Measurements from ENCODE around the gene FHIP1B. TPM values are rescaled to one million over a fixed set of nuclear protein-coding genes. Genes with fewer than 3 reads are reported as not detected.

The FHIP1B gene
- polyA plus RNA-seq, 1 donor from 2014 or later, result 36.0 TPM

DNA sequence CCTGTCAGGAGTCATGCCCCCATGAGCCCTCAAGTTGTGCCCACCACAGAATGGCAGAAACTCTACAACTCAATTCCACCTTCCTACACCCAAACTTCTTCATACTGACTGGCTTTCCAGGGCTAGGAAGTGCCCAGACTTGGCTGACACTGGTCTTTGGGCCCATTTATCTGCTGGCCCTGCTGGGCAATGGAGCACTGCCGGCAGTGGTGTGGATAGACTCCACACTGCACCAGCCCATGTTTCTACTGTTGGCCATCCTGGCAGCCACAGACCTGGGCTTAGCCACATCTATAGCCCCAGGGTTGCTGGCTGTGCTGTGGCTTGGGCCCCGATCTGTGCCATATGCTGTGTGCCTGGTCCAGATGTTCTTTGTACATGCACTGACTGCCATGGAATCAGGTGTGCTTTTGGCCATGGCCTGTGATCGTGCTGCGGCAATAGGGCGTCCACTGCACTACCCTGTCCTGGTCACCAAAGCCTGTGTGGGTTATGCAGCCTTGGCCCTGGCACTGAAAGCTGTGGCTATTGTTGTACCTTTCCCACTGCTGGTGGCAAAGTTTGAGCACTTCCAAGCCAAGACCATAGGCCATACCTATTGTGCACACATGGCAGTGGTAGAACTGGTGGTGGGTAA is 35.1 kb downstream of the FHIP1B start, which contains the start of gene OR52W1:
TSS of gene OR52W1 (plus strand) at position 51 of the 637 bp plus-strand sequence. CDS start at position 51, 0 bp downstream.
- Histone ChIP-seq H3K79me2 (replicated peaks; ENCODE audit: insufficient read depth, low read length) (no peaks in the 10 kb centered on the region), H3K9me2 (ENCODE audit: insufficient read depth, low read length) (no peaks in the 10 kb centered on the region), H2AFZ (ENCODE audit: low read depth, low read length) (no peak within 1 kb of the TSS), H3K9ac (ENCODE audit: low read length) (no peak within 1 kb of the TSS), H3F3A (ENCODE audit: insufficient read depth, low read length, poor library complexity, severe bottlenecking) (no peaks in the 10 kb centered on the region), H3K9me3 (ENCODE audit: low read length) (no peaks in the 10 kb centered on the region), H3K36me3 (ENCODE audit: insufficient read depth, low read length) (no peaks in the 10 kb centered on the region), H3K27me3 (ENCODE audit: insufficient read depth, low read depth, low read length) (no peaks in the 10 kb centered on the region), H3K4me3 (ENCODE audit: low read length) (no peak within 1 kb of the TSS), H4K20me1 (ENCODE audit: insufficient read depth) (no peaks in the 10 kb centered on the region), H3K4me2 (ENCODE audit: low read length) (no peak within 1 kb of the TSS), H3K27ac (ENCODE audit: low read length) (no peak within 1 kb of the TSS)
- TF ChIP-seq TAF1 (IDR thresholded peaks at IDR 0.05; ENCODE audit: low read depth), result no peak
- TF ChIP-seq MXI1 (conservative IDR thresholded peaks at IDR 0.05; ENCODE audit: poor library complexity, severe bottlenecking), result no peak
- TF ChIP-seq EZH2 (IDR thresholded peaks at IDR 0.05; ENCODE audit: borderline replicate concordance, insufficient read depth, low read length, poor library complexity, severe bottlenecking), result no peak
- TF ChIP-seq POLR2AphosphoS5 (IDR thresholded peaks at IDR 0.05), result no peak
- TF ChIP-seq, protein P1, sequence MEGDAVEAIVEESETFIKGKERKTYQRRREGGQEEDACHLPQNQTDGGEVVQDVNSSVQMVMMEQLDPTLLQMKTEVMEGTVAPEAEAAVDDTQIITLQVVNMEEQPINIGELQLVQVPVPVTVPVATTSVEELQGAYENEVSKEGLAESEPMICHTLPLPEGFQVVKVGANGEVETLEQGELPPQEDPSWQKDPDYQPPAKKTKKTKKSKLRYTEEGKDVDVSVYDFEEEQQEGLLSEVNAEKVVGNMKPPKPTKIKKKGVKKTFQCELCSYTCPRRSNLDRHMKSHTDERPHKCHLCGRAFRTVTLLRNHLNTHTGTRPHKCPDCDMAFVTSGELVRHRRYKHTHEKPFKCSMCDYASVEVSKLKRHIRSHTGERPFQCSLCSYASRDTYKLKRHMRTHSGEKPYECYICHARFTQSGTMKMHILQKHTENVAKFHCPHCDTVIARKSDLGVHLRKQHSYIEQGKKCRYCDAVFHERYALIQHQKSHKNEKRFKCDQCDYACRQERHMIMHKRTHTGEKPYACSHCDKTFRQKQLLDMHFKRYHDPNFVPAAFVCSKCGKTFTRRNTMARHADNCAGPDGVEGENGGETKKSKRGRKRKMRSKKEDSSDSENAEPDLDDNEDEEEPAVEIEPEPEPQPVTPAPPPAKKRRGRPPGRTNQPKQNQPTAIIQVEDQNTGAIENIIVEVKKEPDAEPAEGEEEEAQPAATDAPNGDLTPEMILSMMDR (IDR thresholded peaks at IDR 0.05; ENCODE audit: poor library complexity, severe bottlenecking), result no peak
- TF ChIP-seq REST (IDR thresholded peaks at IDR 0.05; ENCODE audit: borderline replicate concordance), result no peak
- no peak for TF ChIP-seq RAD21 (conservative IDR thresholded peaks at IDR 0.05)
- TF ChIP-seq EP300 (conservative IDR thresholded peaks at IDR 0.05; ENCODE audit: poor library complexity, severe bottlenecking), result no peak
- no peak for TF ChIP-seq SMC3 (conservative IDR thresholded peaks at IDR 0.05; ENCODE audit: poor library complexity)

DNA sequence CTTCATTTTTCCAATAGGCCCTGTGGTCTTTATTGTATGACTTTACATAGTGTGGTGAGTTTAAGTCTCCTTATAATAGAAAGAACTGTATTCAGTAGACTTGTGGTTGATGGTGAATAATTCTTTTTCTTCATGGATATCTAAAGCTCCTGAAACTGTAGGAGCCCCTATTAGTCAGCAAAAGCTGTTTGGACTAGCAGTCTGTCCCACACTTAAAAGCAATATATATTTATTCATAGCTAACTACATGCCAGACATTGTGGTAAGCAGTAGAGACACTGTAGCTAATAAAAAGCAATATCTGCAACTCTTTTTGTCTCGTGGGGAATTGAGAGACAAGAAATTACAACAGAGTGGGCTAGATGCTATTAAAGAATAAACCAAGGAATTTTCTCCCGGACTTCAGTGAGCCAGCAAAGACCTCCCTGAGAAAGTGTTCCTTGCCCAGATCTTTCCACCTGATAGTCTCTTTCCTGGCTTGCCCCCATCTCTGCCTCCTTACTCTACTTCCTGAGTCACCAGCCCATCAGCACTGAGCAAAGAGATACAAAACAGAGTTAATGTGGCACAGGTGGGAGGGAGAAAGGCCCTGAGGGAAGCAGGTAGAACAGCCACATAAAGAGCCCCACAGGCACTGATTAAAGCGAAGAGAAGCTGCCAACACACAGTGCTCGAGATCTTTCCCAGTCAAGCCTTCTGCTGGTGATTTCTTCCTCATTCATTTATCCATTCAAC is 36.8 kb downstream of the FHIP1B start:
- H3K4me2 ChIP-seq (ENCODE audit: low read length), result no peak overlapping the region

More for the DNA sequence above, 36.8 kb downstream of the FHIP1B start:
- H3K79me2 ChIP-seq (replicated peaks; ENCODE audit: insufficient read depth, low read length), result no peaks in the 10 kb centered on the region
- H3K36me3 ChIP-seq (ENCODE audit: insufficient read depth, low read length), result no peaks in the 10 kb centered on the region
- H2AFZ ChIP-seq (ENCODE audit: low read depth, low read length), result no peak overlapping the region
- H3K27ac ChIP-seq (ENCODE audit: low read length), result no peak overlapping the region
- no peaks in the 10 kb centered on the region for H4K20me1 ChIP-seq (ENCODE audit: insufficient read depth)
- H3F3A ChIP-seq (ENCODE audit: insufficient read depth, low read length, poor library complexity, severe bottlenecking), result no peaks in the 10 kb centered on the region
- H3K9me3 ChIP-seq (ENCODE audit: low read length), result no peaks in the 10 kb centered on the region
- H3K9ac ChIP-seq (ENCODE audit: low read length), result no peak overlapping the region
- TF ChIP-seq TAF1 (IDR thresholded peaks at IDR 0.05; ENCODE audit: low read depth) (no peak), EP300 (conservative IDR thresholded peaks at IDR 0.05; ENCODE audit: poor library complexity, severe bottlenecking) (no peak), SMC3 (conservative IDR thresholded peaks at IDR 0.05; ENCODE audit: poor library complexity) (no peak), EZH2 (IDR thresholded peaks at IDR 0.05; ENCODE audit: borderline replicate concordance, insufficient read depth, low read length, poor library complexity, severe bottlenecking) (no peak), MXI1 (conservative IDR thresholded peaks at IDR 0.05; ENCODE audit: poor library complexity, severe bottlenecking) (no peak)
- TF ChIP-seq, protein P1 (IDR thresholded peaks at IDR 0.05; ENCODE audit: poor library complexity, severe bottlenecking), result no peak
- H3K27me3 ChIP-seq (ENCODE audit: insufficient read depth, low read depth, low read length), result no peaks in the 10 kb centered on the region
- H3K4me3 ChIP-seq (ENCODE audit: low read length), result no peak overlapping the region
- H3K9me2 ChIP-seq (ENCODE audit: insufficient read depth, low read length), result no peaks in the 10 kb centered on the region

Measured in neural cell (in vitro differentiated cells).